Fibroblast of skin of left quadriceps (primary cell): ENCODE results near the gene SPOP.
"Not testable (repeated sequence)": the region's sequence is repeated elsewhere in the genome, so short reads cannot be mapped to it uniquely, and the experiment has no call there.

Experiments
- DNase-seq, 2 experiments: peaks; one replicate each; pipeline ENCODE4 v3.0.0-alpha.2; 2013; ENCODE audit warnings: low read depth in 2 of 2

The SPOP gene

GRCh38 chr17:49647256-49647585, 30.7 kb downstream of the SPOP start:
- DNase-seq, result no peak

GRCh38 chr17:49646391-49647255, 31.3 kb downstream of the SPOP start:
- DNase-seq, result peak; percentile 30 to 36

- DNase-seq, result not testable (repeated sequence)
Measured at GRCh38 chr17:49646056-49646390, 31.9 kb downstream of the SPOP start.

- no peak for DNase-seq
Measured at GRCh38 chr17:49645654-49646053, 32.2 kb downstream of the SPOP start.

GRCh38 chr17:49640556-49640955, 37.3 kb downstream of the SPOP start:
- no peak for DNase-seq

GRCh38 chr17:49638818-49639217, 39.1 kb downstream of the SPOP start:
- DNase-seq, result no peak

GRCh38 chr17:49637739-49638138, 40.2 kb downstream of the SPOP start:
- DNase-seq, result no peak

GRCh38 chr17:49637050-49637449, 40.8 kb downstream of the SPOP start:
- no peak for DNase-seq

- DNase-seq, result no peak
Measured at GRCh38 chr17:49635121-49635520, 42.8 kb downstream of the SPOP start.

GRCh38 chr17:49634485-49634860, 43.4 kb downstream of the SPOP start:
- no peak for DNase-seq

GRCh38 chr17:49633762-49634484, 44.0 kb downstream of the SPOP start:
- DNase-seq, result no peak

GRCh38 chr17:49633250-49633649, 44.6 kb downstream of the SPOP start:
- DNase-seq, result no peak

GRCh38 chr17:49632201-49632600, 45.7 kb downstream of the SPOP start:
- no peak for DNase-seq

- DNase-seq, result no peak
Measured at GRCh38 chr17:49631496-49631895, 46.4 kb downstream of the SPOP start.

- DNase-seq, result no peak
Measured at GRCh38 chr17:49630113-49630900, 47.6 kb downstream of the SPOP start.

- DNase-seq, result no peak
Measured at GRCh38 chr17:49629447-49629846, 48.5 kb downstream of the SPOP start.

GRCh38 chr17:49624896-49625295, 53.0 kb downstream of the SPOP start:
- no peak for DNase-seq

- no peak for DNase-seq
Measured at GRCh38 chr17:49621946-49622529, 55.9 kb downstream of the SPOP start.

- DNase-seq, result no peak
Measured at GRCh38 chr17:49621420-49621819, 56.5 kb downstream of the SPOP start.

GRCh38 chr17:49618028-49618611, 59.8 kb downstream of the SPOP start:
- DNase-seq, result no peak

GRCh38 chr17:49616601-49617131, 61.2 kb downstream of the SPOP start:
- peak; percentile 39 to 42 for DNase-seq

GRCh38 chr17:49616086-49616485, 61.8 kb downstream of the SPOP start:
- DNase-seq, result no peak
